GM12801 (cell line): ENCODE measurements around the gene TMEM178A.

Source experiments
- CTCF ChIP-seq: IDR thresholded peaks from one replicate; pipeline ENCODE4 v1.5.1; 2011; ENCODE audit warnings: control low read depth; ENCODE audit not compliant: insufficient read length; ENCODE audit errors: extremely low read depth

Gene TMEM178A

GRCh38 chr2:39739386-39739785 lies 73.7 kb downstream of the TMEM178A start:
- TF ChIP-seq CTCF: no peak

- no peak for TF ChIP-seq CTCF
Measured at GRCh38 chr2:39741871-39742270, 76.2 kb downstream of the TMEM178A start.

GRCh38 chr2:39743269-39743776 lies 77.6 kb downstream of the TMEM178A start:
- no peak for TF ChIP-seq CTCF

- no peak for TF ChIP-seq CTCF
Measured at GRCh38 chr2:39755466-39755865, 89.7 kb downstream of the TMEM178A start.

GRCh38 chr2:39757156-39757555 lies 91.4 kb downstream of the TMEM178A start:
- TF ChIP-seq CTCF: no peak

GRCh38 chr2:39762448-39762847 lies 96.7 kb downstream of the TMEM178A start:
- no peak for TF ChIP-seq CTCF
